ENCODE measurements around the gene PJA2. TPM values are rescaled to one million over a fixed set of nuclear protein-coding genes. Genes with fewer than 3 reads are reported as not detected.

Gene PJA2
- total and polyA plus RNA-seq, 2 of the 8 experiments (the other 6 are each of a cell fraction or from before 2014, with no cell fraction given) = 15.3 to 47.7 TPM

DNA sequence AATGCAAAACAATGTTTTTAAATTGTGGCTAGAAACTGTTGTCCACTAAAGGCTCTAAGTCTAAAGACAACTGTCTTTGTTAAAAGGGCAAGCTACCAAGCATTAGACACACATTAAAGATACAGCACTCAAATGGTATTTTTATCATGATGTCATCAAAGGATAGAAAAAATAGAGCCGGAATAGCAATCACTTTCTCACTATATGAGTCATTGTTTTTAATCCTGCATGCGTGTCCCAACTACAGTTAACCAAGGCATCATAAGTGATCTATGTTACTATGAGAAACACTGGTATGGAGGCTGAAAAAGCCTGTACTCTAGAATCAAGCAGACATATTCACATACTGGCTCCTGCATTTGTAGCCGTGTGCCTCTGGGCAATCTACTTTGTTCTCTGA lies 1.9 kb upstream of the PJA2 start:
- FAIRE-seq = no peak

More for the DNA sequence above, 1.9 kb upstream of the PJA2 start:
- Histone ChIP-seq H4K8ac (ENCODE audit: extremely low read depth, insufficient read depth, low read length) (no peak overlapping the region), H4K5ac (ENCODE audit: insufficient read length, low read depth, low read length) (peak overlapping the region; percentile 91), H3K14ac (ENCODE audit: insufficient read length) (no peak overlapping the region), H4K91ac (replicated peaks; ENCODE audit: insufficient read length, low read length) (no peak overlapping the region), H3K18ac (ENCODE audit: extremely low read depth, low read length) (no peak overlapping the region), H3K9me3 (ENCODE audit: insufficient read depth in 2 of 2, low read depth in 1 of 2, low read length in 1 of 2) (peaks cover 2 to 4% of the 10 kb centered on the region in 2 experiments; a peak in 1 of 4 replicates), H2BK20ac (ENCODE audit: low read length) (no peak overlapping the region), H3K79me2 (ENCODE audit: control insufficient read depth in 1 of 2, insufficient read depth in 2 of 2, low read length in 2 of 2) (peaks cover 0 to 24% of the 10 kb centered on the region in 2 experiments; a peak in 3 of 4 replicates), H3K4ac (replicated peaks; ENCODE audit: insufficient read length, low read depth, low read length) (no peak overlapping the region), H3K36me3 (ENCODE audit: control insufficient read depth in 2 of 4, insufficient read depth in 4 of 4, low read length in 3 of 4) (no peaks in the 10 kb centered on the region), H3K56ac (replicated peaks; ENCODE audit: insufficient read length, low read depth, low read length) (no peak overlapping the region), H3K27me3 (replicated peaks in 1 of 4; ENCODE audit: control insufficient read depth in 3 of 4, extremely low read depth in 1 of 4, insufficient read depth in 3 of 4, low read length in 3 of 4) (no peaks in the 10 kb centered on the region), H4K20me1 (replicated peaks in 1 of 2; ENCODE audit: control insufficient read depth in 1 of 2, insufficient read depth in 2 of 2, low read length in 2 of 2) (peaks cover 0 to 2% of the 10 kb centered on the region in 2 experiments), H3K4me1 (replicated peaks in 1 of 4; ENCODE audit: control insufficient read depth in 3 of 4, insufficient read depth in 4 of 4, low read length in 3 of 4) (peaks cover 3 to 9% (median 6%) of the 10 kb centered on the region in 4 experiments; a peak in 6 of 7 replicates), H3K23me2 (ENCODE audit: low read depth, low read length) (peaks cover 4% of the 10 kb centered on the region; the same call in 1 of the 2 replicates), H3K9ac (replicated peaks in 1 of 4; ENCODE audit: extremely low read depth in 1 of 4, low read depth in 3 of 4, low read length in 3 of 4) (no peak overlapping the region), H2BK15ac (ENCODE audit: low read length) (no peak overlapping the region), H2BK5ac (ENCODE audit: low read depth, low read length) (no peak overlapping the region), H3K27ac (ENCODE audit: low read depth, low read length) (no peak overlapping the region; the same call in 1 of the 2 replicates), H3K23ac (ENCODE audit: insufficient read length) (no peak overlapping the region), H2BK12ac (ENCODE audit: low read depth, low read length) (no peak overlapping the region), H2AK5ac (ENCODE audit: low read depth, low read length) (no peak overlapping the region), H3K4me3 (ENCODE audit: extremely low read depth in 1 of 4, insufficient read depth in 2 of 4, low read depth in 3 of 4, low read length in 4 of 4) (peak overlapping the region in 1 of 4 experiments; percentile 74; a peak in 1 of 8 replicates), H2AFZ (ENCODE audit: low read length) (peak overlapping the region; percentile 61), H3K79me1 (ENCODE audit: low read depth, low read length) (no peaks in the 10 kb centered on the region), H3K4me2 (ENCODE audit: insufficient read depth in 1 of 2, low read depth in 2 of 2, low read length in 2 of 2) (peak overlapping the region; percentile 69 to 77), H2BK120ac (replicated peaks; ENCODE audit: low read depth, low read length) (no peak overlapping the region)
- 72% methylated on average over 3 of the region's 3 CpGs; no CpG with 5 or more reads in 1 of the 2 experiments for WGBS, 2 experiments (ENCODE audit: extremely low coverage in 1 of 2, insufficient coverage in 1 of 2, insufficient read length in 1 of 2, insufficient replicate concordance in 2 of 2, low coverage in 1 of 2, low lambda C conversion rate in 2 of 2, missing lambda C conversion rate in 1 of 2)
- no peak for DNase-seq (ENCODE audit: low read depth in 1 of 2, low spot score in 2 of 2)
- ChIA-PET POLR2A (ENCODE audit: partially characterized antibody) (no interaction called here), CTCF (ENCODE audit: partially characterized antibody) (no interaction called here)
- TF ChIP-seq KDM4A (IDR thresholded peaks at IDR 0.05; ENCODE audit: low read depth, low read length, severe bottlenecking) = no peak
- TF ChIP-seq PHF8 (conservative IDR thresholded peaks at IDR 0.05; ENCODE audit: low read depth, low read length) = no peak
- TF ChIP-seq SP2 (IDR thresholded peaks at IDR 0.05; ENCODE audit: low read length) = no peak
- TF ChIP-seq MAX (IDR thresholded peaks at IDR 0.05) = no peak
- no peak for TF ChIP-seq JUN (IDR thresholded peaks at IDR 0.05; ENCODE audit: low read depth, low read length)
- TF ChIP-seq RAD21 (IDR thresholded peaks at IDR 0.05 in 1 of 2, conservative IDR thresholded peaks at IDR 0.05 in 1 of 2; ENCODE audit: low read depth in 2 of 2, low read length in 2 of 2) = no peak
- TF ChIP-seq TAF1 (IDR thresholded peaks at IDR 0.05; ENCODE audit: low read depth, low read length) = no peak
- no peak for TF ChIP-seq CBX5 (IDR thresholded peaks at IDR 0.05; ENCODE audit: low read depth, low read length)
- TF ChIP-seq YY1 (IDR thresholded peaks at IDR 0.05; ENCODE audit: low read depth, low read length) = no peak
- no peak for TF ChIP-seq HDAC6 (IDR thresholded peaks at IDR 0.05; ENCODE audit: low read depth, low read length)
- no peak for TF ChIP-seq BCL11A (IDR thresholded peaks at IDR 0.05; ENCODE audit: low read depth in 2 of 2, low read length in 2 of 2)

Data from H1 (cell line).